Nephron (organoid): Measurements from ENCODE around the gene TAGLN2.
A peak's percentile ranks its signal among the peaks of the same experiment; 100 is the strongest.

Source experiments
- H3K27ac Mint-ChIP-seq, 3 experiments: 2 replicates each; pipeline ENCODE4 v1.8.0; 2020; ENCODE audit warnings: mixed read lengths in 3 of 3, mild to moderate bottlenecking in 2 of 3, moderate library complexity in 1 of 3
- H3K27me3 Mint-ChIP-seq: 2 replicates; pipeline ENCODE4 v1.8.0; 2021; ENCODE audit warnings: low read depth, mild to moderate bottlenecking, moderate library complexity, mixed read lengths
- H3K36me3 Mint-ChIP-seq: 2 replicates; pipeline ENCODE4 v1.8.0; 2020; ENCODE audit warnings: low read depth, mixed read lengths
- H3K4me1 Mint-ChIP-seq: 2 replicates; pipeline ENCODE4 v1.8.0; 2020; ENCODE audit warnings: mixed read lengths
- H3K4me3 Mint-ChIP-seq, 3 experiments: 2 replicates each; pipeline ENCODE4 v1.8.0; 2020; ENCODE audit warnings: mild to moderate bottlenecking in 3 of 3, mixed read lengths in 3 of 3, moderate library complexity in 2 of 3
- H3K9me3 Mint-ChIP-seq: 2 replicates; pipeline ENCODE4 v1.8.0; 2020; ENCODE audit warnings: mixed read lengths
- CTCF ChIP-seq, 3 experiments: fragments of 200-600 bp; sonication (generic); IDR thresholded peaks; one replicate each; pipeline ENCODE4 v1.5.0; 2021; ENCODE audit warnings: antibody characterized with exemption in 3 of 3; ENCODE audit not compliant: unreplicated experiment in 3 of 3

The TAGLN2 gene

DNA sequence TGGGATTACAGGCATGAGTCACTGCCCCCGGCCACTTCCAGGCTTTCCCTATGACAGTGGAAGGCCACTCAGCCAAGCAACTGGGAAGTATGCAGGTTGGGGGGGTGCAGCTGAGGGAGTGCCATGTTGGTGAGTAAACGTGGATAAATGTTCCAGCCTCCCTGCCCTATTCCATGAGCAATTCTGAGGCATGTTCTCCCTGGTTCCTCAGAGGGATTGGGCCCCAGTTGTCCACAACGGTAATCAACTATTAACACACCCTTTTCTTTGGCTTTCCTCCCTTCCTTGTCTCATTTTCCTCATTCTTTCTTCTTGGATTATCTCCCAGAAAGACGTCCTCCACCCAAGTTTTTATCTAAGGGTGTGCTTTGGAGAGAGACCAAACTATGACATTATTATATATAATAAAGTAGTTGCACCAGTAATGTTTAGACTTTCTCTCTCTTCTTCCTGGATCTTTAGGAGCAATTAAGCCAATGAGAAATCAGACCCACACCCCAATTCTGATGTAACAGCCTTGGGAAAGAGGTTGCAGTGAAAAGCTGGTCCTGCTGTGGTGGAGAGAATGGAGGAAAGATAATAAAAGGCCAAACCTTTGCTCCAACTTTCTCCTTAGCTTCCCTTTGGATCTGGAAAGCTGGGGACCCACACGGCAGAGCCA lies 35.5 kb upstream of the TAGLN2 start:
- Mint-ChIP-seq H3K4me3 (peak overlapping the region in 2 of 3 experiments; percentile 47 to 69), H3K27ac (peak overlapping the region in 2 of 3 experiments; percentile 70 to 94), H3K27me3 (peaks cover 29% of the 10 kb centered on the region), H3K9me3 (no peaks in the 10 kb centered on the region), H3K4me1 (peaks cover 10% of the 10 kb centered on the region), H3K36me3 (no peaks in the 10 kb centered on the region)
- no peak for TF ChIP-seq CTCF (IDR thresholded peaks at IDR 0.05; ENCODE audit: unreplicated experiment in 3 of 3)

DNA sequence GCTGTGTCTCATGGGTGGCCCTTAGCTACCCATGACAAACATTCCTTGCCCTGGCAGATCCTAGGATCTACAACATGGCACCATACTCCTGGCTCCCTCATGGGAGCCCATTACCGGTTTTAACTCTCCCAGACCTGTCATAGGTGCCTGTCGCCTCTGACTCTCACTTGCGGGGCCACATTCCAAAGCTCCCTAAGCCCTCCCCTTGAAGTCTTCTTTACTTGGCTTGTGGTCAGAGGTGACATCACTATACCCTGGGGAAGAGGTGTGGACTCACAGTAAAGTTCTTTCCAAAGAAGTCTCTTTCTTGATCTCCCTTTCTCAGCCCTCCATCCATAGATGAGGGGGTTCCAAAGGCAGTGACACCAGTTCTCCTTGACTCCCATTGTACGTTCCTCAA lies 34.1 kb upstream of the TAGLN2 start:
- TF ChIP-seq CTCF (IDR thresholded peaks at IDR 0.05; ENCODE audit: unreplicated experiment in 3 of 3): no peak
- H3K4me3 Mint-ChIP-seq: no peak overlapping the region
- no peaks in the 10 kb centered on the region for H3K9me3 Mint-ChIP-seq
- H3K27ac Mint-ChIP-seq: no peak overlapping the region
- H3K4me1 Mint-ChIP-seq: peaks cover 10% of the 10 kb centered on the region
- peaks cover 19% of the 10 kb centered on the region for H3K27me3 Mint-ChIP-seq
- H3K36me3 Mint-ChIP-seq: no peaks in the 10 kb centered on the region

DNA sequence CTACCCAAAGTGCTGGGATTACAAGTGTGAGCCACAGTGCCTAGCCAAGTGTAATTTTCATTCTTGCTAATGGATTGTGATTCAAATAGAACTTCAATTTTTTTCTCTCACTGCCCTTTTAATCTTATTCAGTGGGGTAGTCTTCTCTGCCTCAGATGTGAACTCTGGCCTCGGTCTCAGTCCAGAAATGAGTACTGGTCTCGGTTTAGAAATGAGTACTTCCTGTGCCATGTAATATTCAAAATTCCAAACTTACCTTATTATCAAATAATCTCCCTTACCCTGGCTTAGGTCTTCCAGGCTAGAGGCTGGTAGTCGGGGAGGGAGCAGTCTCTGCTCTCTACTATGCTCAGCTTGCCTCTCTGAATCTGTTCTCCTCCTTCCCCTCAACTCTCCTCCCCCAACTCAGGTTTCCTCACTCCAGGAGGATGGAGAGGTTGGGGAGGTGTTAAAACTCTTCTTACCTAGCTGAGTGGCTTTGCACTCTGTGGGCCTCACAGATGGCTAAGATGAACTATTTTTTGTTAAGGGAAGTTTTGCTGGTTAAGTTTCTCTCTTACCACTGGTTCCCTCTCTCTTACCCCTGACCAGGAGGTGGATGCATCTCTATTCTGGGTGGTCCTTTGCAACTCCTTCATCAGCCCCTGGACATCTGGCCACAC lies 33.5 kb upstream of the TAGLN2 start:
- H3K9me3 Mint-ChIP-seq: no peaks in the 10 kb centered on the region

GRCh38 chr1:159957824-159958268 lies 32.5 kb upstream of the TAGLN2 start:
- Mint-ChIP-seq H3K9me3 (no peaks in the 10 kb centered on the region), H3K27ac (no peak overlapping the region), H3K36me3 (no peaks in the 10 kb centered on the region), H3K27me3 (peaks cover 21% of the 10 kb centered on the region), H3K4me1 (peaks cover 10% of the 10 kb centered on the region), H3K4me3 (no peak overlapping the region)
- no peak for TF ChIP-seq CTCF (IDR thresholded peaks at IDR 0.05; ENCODE audit: unreplicated experiment in 3 of 3)

More for the DNA sequence above, 33.5 kb upstream of the TAGLN2 start:
- no peak for TF ChIP-seq CTCF (IDR thresholded peaks at IDR 0.05; ENCODE audit: unreplicated experiment in 3 of 3)
- Mint-ChIP-seq H3K27ac (no peak overlapping the region), H3K27me3 (peaks cover 23% of the 10 kb centered on the region), H3K36me3 (no peaks in the 10 kb centered on the region), H3K4me3 (no peak overlapping the region), H3K4me1 (peaks cover 10% of the 10 kb centered on the region)

- peaks cover 27% of the 10 kb centered on the region for H3K27me3 Mint-ChIP-seq
- no peaks in the 10 kb centered on the region for H3K4me1 Mint-ChIP-seq
- no peak overlapping the region for H3K27ac Mint-ChIP-seq
- TF ChIP-seq CTCF (IDR thresholded peaks at IDR 0.05; ENCODE audit: unreplicated experiment in 3 of 3): no peak
- no peak overlapping the region for H3K4me3 Mint-ChIP-seq
- no peaks in the 10 kb centered on the region for H3K36me3 Mint-ChIP-seq
- no peaks in the 10 kb centered on the region for H3K9me3 Mint-ChIP-seq
Measured at GRCh38 chr1:159955456-159955855, 30.1 kb upstream of the TAGLN2 start.
